ENCODE results near the gene COQ10A.

Gene COQ10A

DNA sequence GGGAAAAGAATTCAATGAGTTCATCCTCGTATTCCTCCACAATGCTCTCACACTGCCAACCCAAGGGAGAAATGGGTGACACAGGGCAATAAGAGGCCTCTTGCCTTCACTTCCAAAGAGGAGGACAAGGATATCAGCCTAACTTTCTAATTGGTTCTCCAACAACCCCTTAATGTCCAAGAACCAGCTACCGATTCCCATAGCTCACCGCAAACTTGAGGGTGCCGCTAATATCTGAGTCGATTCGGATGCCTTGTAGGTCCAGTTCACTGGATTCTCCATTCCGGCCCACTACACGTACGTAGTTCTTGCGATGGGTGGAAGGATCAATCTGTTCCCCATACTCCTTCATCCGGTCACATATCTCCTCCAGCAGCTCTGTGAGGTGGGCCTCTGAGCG, 44.3 kb downstream of the COQ10A start:
- TF ChIP-seq CTCF (IDR thresholded peaks at IDR 0.05; ENCODE audit: low read depth, low read length) = no peak
- no peak for DNase-seq (ENCODE audit: extremely low read depth, low read depth)

- DNase-seq (ENCODE audit: extremely low read depth, low read depth) = no peak
- TF ChIP-seq CTCF (IDR thresholded peaks at IDR 0.05; ENCODE audit: low read depth, low read length) = no peak
Observed at GRCh38 chr12:56315249-56315621, 48.5 kb downstream of the COQ10A start.

DNA sequence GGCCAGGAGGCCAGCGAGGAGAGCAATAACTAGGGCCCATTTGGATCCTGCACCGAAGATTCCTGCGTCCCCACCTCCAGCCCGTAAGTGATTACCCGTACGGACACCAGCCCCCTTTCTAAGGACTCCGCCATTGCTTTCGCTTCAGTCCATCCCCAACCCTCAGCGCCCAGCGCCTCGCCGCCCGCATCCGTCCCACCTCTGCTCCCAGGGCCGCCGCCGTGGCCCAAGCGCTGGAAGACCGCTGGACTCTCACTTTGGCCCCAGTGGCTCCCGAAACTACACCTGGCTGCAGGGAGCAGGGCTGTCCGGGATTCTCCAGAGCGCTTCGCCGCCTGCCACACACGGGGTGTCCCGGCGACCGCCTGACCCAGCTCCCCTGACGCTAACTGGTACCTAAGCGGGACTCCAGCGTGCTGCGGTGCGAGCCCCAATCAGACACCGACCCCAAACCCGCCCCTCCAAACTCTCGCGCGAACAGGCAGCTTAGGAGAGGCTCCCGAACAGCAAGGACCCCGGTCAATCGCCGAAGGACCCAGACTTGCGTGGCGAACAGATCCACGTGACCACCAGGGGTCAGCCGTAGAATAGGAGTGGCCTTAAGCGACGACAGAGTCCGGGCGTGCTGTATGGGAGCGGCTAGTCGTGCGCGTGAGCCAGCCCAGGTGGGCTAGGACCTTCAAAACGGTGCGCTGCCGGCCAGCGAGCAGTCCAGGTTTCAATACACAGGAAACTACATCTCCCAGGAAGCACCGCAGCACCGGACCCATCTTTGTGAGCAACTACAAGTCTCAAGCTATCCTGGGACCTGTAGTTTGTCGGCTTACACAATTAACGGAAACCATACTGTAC, 49.1 kb downstream of the COQ10A start, which contains the start of gene CNPY2:
Gene CNPY2, minus strand, starts transcription at position 367 of the 852 bp plus-strand sequence. CDS start 771 bp downstream, outside the sequence.
- peak; percentile 88 for DNase-seq (ENCODE audit: extremely low read depth, low read depth)

DNA sequence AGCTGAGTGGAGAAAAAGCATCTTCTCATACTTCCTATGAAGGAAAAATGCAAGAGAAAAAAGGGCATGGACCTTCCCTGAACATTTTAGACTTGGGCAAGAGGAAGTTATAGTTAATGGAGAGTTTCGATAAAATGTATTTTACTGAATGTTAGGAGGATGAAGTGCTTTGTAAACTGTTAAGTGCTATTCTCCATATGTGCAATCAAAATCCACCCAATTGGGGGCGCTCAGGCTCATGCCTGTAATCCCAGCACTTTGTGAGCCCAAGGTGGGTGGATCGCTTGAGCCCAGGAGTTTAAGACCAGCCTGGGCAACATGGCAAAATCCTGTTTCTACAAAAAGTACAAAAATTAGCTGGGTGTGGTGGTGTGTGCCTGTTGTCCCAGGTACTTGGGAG, 50.9 kb downstream of the COQ10A start:
- no peak for TF ChIP-seq CTCF (IDR thresholded peaks at IDR 0.05; ENCODE audit: low read depth, low read length)
- DNase-seq (ENCODE audit: extremely low read depth, low read depth) = no peak

More for the DNA sequence above, 49.1 kb downstream of the COQ10A start, which contains the start of gene CNPY2:
- no peak for TF ChIP-seq CTCF (IDR thresholded peaks at IDR 0.05; ENCODE audit: low read depth, low read length)
